ENCODE data around the gene SLC30A3.

SLC30A3 gene

GRCh38 chr2:27205206-27205605, 57.6 kb downstream of the SLC30A3 start:
- DNase-seq (ENCODE audit: low read depth in 2 of 2), result no peak

GRCh38 chr2:27204566-27204965, 58.3 kb downstream of the SLC30A3 start:
- no peak for DNase-seq (ENCODE audit: low read depth in 2 of 2)

GRCh38 chr2:27203741-27204140, 59.1 kb downstream of the SLC30A3 start:
- no peak for DNase-seq (ENCODE audit: low read depth in 2 of 2)

All from stimulated activated CD4-positive, alpha-beta T cell treated with anti-CD3 and anti-CD28 coated beads, Interleukin-1b, Interleukin-23, amount 100 ng/mL, for 1 hour (primary cell).